GM21526 (cell line): ENCODE data around the gene IQGAP1.

Source experiments
- ATAC-seq: cut with Tn5 transposase; IDR thresholded peaks from one replicate; pipeline ENCODE4 v1.9.1; 2021; ENCODE audit warnings: moderate library complexity; ENCODE audit not compliant: unreplicated experiment, low FRiP score

Gene IQGAP1

DNA sequence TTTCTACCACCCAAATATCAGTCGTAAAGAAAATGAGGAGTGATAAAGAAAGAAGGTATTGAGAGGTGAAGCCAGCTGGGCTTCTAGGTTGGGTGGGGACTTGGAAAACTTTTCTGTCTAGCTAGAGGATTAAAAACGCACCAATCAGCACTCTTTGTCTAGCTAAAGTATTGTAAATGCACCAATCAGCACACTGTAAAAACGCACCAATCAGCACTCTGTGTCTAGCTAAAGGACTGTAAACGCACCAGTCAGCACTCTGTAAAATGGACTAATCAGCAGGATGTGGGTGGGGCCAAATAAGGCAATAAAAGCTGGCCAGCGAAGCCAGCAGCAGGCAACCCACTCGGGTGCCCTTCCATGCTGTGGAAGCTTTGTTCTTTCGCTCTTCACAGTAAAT lies 13.0 kb upstream of the IQGAP1 start:
- ATAC-seq, result no peak

DNA sequence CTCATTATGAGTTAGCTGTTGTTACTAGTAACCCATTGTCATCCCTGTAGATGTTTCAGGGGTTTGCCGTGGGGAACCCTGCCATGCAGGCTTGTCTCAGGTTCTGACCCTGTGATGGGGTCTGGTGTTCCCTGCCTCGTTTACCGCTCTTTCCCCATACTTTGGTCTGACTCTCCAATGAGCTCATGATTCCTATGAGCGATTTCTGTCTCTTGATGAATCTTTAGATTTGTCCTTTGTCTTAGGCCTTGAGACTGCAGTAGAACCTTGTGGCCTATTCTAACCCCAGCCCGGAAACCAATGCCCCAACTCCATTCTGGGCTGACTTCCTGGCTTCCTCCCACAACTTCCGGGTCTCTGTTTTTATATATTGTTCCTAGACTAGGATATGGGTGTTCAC lies 11.3 kb upstream of the IQGAP1 start:
- no peak for ATAC-seq

DNA sequence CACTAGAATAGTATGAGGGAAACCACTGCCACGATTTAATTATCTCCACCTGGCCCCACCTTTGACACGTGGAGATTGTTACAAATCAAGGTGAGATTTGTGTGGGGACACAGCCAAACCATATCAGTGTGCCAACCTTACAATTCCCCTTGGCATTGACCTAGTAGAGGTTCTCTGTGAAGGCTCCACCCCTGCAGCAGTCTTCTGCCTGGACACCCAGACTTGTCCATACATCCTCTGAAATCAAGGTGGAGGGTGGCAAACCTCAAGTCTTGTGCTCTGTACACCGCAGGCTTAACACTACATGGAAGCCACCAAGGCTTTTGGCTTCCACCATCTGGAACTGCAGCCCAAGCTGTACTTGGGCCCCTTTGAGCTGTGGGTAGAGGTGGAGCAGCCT lies 8.8 kb upstream of the IQGAP1 start:
- ATAC-seq, result no peak

DNA sequence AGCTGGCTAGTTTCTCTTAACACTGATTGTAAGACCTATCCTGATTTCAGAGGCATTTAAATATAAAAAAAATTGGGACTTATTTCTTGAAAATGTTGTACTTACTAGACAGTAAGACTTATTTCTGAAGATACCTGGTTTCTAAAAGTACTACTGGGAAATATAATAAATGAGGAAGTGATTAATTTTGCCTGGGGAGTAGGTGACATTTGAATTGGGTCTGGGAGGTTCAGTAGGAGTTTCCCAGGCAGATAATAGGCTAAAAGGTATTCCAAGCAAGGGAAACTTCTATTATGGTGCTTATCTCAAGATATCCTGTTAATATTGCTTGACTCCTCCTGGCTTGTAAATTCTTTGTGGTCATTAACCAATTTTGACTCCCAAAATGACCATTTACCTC lies 6.5 kb upstream of the IQGAP1 start:
- no peak for ATAC-seq

DNA sequence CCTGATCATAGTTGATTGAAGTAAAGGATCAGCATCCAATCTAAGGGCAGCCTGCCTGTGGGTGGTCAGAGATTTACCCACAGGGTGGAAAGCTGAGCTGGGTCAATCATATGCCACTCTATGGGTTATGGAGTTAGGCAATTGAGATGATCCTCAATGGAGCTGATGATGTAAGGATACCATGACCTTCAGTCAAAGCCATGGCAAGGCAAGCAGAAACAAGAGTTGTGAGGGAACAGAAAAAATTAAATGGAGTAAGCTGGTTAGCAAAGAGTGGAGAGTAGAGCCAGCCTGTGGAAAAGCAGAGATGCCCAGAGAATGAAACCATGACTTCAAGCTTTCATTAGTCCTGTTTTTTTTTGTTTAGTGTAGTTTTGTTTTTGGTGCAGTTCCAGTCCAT lies 5.7 kb upstream of the IQGAP1 start:
- no peak for ATAC-seq

DNA sequence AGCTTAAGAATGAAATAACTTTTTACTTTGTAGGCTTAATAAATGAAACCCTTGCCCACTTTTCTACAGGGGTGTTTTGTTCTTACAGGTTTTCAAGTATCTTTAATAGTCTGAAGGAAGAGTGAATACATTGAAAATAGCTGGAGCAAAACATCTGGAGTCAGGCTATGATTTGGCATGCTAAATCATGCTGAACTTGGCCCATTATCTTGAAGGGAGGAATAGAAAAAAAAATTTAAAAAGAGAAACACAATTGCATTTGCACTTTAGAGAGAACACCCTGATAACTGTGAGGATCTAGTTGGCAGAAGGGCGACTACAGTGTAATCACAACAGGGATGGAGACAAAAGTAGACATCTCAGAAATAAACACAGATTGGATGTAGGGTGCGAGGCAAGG lies 1.8 kb upstream of the IQGAP1 start:
- ATAC-seq, result no peak

DNA sequence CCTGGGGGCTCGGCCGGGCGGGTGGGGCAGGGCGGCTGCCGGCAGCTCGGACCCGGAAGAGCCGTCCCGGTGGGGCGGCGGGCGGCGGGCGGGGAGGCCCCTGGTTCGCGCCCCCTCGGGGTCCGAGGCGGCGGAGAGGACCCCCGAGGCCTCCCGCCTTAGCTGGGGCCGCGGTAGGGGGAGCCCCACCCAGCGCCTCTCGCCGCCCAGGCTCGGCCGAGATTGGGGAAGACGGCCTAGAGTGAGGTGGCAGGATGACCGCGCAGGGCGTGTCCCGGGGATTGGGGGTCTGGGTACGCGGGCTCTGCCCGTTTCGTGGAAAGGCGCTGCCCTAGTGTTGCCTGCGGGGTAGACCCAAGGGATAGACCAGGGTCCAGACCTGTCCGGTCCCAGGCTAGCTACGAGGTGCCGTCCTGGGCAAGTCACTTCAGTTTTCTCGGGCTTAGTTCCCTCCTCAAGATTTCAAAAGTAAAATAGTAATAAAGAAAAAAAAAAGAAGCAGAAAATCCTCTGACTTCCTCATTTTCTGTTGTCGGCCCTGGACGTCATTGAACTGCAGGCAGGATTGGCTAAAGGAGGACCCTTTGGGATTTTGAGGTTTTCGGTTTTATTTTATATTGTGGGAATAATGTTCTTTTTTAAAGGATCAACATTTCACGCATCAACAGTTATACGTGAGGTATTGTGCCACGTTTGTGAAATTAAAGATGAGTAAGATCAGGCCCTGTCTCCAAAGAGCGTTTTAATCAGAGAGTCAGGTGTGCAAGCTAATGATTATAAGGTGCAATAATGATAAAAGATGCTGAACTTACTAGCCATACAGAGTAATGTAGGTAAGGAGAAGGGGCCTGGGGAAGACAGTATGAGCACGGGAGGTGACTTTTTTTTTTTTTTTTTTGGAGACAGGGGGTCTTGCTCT lies 679 bp downstream of the IQGAP1 start:
- peak; percentile 50 for ATAC-seq

DNA sequence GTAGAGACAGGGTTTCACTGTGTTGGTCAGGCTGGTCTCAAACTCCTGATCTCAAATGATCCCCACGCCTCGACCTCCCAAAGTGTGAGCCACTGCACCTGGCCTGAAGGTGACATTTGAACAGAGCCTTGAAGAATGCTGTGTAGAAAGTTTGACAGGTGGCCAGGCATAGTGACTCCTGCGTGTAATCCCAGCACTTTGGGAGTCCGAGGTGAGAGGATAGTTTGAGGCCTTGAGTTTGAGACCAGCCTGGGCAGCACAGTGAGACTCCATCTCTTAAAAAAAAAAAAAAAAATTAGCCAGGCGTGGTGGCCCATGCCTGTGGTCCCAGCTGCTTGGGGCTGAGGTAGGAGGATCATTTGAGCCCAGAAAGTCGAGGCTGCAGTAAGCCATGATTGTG lies 1.5 kb downstream of the IQGAP1 start:
- ATAC-seq, result no peak

DNA sequence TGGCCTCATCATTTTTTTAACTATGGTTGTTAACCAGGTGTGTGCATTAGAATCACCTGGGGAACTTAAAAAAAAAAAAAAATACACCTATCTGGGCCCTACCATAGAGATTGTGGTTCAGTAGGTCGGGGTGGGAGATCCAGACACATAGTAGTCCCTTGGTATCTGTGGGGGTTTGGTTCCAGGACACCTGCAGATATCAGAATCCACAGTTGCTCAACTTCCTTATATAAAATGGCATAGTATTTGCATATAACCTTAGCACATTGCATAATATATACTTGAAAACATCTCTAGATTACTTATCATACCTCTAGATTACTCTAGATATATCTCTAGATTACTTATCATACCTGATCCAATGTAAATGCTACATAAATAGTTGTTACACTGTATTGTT lies 5.0 kb downstream of the IQGAP1 start:
- no peak for ATAC-seq

DNA sequence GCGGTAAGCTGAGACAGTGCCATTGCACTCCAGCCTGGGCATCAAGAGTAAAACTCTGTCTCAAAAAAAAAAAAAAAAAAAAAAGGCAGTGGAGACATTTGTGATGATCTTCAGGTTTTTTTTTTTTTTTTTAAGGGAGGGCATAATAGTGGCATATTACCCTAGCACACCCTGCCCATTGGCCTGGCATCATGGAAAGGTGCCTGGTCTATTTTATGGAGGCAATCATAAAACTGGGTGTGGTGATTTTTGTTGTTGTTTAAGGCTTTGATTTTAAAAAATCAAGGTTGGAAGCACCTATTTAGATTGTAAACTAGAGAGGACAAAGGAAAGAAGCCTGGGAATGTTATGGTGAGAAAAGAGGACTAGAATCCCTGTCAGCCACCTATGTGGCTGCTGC lies 6.0 kb downstream of the IQGAP1 start:
- ATAC-seq, result no peak

DNA sequence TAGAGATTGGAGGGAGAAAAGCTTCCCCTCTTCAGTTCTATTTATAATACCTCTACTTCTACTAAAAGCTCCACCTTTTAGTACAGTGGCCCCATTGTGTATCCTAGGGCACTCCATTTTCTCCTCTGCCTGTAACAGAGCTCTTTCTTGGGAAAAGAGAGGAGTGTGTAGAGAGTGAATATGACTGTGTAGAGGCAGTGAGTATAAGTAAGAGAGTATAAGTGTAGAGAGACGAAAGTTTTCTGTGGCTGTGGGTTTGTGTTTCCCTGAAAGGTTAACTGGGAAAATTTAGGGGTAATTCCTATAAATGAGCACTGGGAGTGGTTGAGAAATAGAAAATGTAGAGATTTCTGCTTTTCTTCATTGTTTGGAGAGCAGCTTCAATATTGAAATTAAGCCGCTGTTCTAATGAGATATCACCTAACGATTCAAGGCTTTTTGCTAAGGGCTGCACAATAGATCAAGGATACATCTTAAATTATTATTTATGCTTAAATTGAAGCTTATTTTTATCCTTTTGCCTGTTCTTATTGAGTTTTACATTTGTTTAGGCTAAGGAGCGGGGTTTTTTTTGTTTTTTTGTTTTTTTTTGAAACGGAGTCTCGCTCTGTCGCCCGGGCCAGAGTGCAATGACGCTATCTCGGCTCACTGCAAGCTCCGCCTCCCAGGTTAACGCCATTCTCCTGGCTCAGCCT lies 6.9 kb downstream of the IQGAP1 start:
- no peak for ATAC-seq

DNA sequence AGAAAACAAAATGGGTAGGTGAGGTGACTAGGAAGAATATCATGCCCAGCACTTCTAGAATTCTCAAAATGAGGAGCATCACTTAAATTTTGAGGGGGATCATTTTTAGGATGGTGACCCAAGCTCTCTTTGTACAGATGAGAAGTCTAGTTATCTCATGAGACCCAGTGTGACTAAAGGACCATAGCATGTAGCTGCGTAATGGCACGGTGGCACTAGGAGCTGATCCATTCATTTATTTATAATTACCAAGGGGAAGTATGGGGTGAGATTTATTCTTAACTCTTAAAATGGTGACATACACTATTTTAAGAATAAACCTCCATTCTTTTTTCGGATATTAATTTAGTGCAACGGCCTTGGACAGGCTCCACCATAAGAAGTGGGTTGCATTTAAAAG lies 8.3 kb downstream of the IQGAP1 start:
- ATAC-seq, result no peak

DNA sequence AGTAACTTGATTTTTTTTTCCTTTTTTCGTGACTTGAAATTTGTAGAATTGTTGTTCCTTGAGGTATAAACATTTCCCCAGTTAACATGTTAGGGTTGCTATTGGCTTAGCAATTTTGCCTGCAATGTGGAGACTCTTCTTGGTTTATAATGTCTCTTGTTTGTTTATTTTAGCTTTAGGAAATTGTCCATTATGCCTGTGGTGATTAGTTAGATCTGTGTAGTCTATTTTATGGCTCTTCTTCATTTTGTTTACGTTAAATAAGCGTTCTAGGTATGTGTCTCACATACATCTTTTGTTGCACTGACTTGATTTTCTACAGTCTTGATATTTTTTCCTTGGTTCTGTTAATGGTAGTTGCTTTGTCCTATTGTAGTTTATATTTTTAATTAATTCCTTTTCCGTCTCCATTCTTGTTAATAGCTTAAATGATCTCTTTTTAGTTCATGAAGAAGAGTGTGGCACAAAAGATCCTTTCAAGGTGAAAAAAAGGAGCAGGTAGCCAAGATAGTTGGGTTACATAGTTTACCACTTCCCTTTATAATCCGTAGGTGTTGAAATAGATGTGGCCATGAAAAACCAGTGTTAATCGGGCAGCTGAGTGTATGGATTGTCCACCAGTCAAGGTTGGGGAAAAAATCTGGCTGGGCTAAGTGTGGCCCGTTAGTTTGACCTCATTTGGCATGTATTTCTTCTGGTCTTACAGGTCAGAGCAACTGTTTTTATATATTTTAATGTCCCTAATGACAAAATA lies 12.1 kb downstream of the IQGAP1 start:
- ATAC-seq, result no peak

DNA sequence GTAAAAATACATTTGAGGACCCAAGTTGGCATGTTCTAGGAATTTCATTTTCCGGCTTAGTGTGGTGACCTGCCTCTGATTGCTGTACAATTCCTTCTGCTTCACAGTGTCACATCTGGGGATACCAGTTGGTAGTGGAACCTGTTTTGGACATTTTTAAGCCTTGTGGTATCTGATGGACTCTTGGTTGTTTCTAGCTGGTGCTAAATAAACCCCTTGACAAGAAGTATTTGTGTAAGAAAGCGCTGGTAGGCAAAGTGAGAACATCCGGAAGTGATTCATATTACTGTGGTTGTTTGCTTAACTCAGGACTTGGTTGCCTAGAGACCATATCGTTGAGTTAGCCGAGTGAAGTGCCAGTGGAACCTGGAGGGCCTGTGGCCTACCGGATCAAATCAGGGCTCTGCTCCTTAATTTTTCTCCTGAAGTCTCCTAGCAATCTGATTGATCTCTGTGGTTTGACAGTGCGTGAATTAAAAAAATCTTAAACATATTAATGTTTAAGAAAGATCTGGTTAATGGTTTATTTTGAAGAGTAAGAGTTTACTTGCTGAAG lies 12.8 kb downstream of the IQGAP1 start:
- ATAC-seq, result peak; percentile 98

DNA sequence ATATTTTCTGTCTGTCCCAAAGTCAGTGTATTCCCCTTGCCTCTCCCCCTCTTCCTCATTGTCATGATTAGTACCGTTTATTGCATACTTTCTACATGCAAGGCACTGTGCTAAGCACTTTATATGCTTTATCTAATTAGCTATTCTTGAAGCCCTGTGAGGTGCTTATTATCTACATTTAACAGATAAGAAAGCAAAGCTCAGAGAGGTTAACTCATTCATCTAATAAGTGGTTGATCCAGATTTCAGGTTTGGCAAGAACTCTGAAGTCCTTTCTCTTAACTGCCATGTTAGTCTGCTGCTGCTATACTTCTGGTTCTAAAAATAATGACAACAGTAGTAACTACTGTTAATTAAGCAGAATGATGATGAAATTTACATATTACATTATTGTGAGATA lies 13.5 kb downstream of the IQGAP1 start:
- no peak for ATAC-seq

DNA sequence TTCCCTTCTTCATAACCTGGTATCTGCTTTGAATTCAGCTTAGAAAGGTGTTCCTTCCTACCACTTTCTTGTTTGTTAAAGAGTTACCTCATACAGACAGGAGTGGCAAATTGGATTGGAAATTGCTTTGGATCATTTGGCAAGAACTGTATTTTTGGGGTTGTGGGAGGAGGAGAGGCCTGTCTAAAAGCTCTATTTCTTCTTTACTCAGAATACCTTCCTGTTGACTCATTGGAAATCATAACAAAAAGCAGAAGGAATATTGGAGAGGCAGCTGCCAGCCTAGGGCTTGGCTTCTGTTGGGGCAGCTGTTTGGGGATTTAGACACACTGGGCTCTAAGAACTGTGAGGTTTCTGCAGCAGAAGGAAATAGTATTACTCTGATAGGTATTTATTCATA lies 14.2 kb downstream of the IQGAP1 start:
- ATAC-seq, result no peak

DNA sequence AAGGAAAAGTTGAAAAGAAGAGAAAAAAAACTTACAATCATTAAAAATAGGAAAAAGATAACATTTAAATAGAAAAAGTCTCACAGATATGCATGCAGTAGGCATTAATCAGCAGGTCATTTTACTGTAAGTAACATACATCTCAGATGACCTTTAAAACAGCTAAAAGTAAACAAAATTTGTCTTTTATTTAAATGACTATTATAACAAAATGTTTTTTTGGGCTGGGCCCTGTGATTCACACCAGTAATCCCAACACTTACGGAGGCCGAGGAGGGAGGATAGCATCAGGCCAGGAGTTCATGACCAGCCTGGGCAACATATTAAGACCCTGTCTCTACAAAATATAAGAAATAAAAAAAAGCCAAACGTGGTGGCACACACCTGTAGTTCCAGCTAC lies 14.7 kb downstream of the IQGAP1 start:
- ATAC-seq, result no peak

DNA sequence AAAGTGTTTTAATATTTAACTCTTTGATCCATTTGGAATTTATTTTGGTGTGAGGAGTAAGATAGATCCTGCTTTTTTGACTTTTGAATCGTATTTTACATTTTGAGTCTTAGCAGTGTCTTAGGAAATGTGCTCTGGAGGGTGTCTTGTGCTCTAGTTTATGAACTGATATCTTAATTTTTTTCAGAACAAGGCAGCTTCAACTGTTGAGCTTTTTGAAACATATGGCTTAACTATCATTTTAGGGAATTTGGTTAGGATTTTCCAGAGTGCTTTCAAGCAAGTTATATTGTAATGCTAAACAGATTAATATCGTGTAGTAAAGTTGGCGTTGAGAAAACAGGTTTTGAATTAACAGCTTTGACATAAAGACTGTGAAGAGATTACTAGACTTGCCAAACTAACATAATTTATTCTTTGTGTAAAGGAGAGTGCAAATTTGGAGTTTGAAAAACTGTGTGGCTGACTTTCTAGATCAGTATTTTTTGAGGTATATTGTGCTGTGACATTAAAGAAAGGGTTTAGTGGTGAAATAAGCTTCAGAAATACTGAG lies 17.1 kb downstream of the IQGAP1 start:
- no peak for ATAC-seq

DNA sequence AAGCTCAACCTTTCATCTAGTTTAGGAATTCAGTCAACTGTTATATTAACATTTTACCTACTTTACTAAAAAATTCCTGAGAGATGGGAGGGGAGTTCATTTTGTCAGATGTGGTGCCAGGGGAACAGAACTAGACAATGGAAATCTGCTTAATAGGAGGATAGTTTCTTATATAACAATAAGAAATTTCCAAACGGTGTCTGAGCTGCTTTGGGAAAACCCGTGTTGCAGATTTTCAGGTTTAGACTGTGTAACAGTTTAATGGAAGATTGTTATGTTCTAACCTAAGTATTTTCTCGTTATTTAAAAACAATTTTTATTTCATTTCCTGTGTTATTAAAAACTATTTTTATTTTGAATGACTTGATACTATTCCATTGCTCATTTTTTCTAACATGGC lies 19.3 kb downstream of the IQGAP1 start:
- no peak for ATAC-seq

DNA sequence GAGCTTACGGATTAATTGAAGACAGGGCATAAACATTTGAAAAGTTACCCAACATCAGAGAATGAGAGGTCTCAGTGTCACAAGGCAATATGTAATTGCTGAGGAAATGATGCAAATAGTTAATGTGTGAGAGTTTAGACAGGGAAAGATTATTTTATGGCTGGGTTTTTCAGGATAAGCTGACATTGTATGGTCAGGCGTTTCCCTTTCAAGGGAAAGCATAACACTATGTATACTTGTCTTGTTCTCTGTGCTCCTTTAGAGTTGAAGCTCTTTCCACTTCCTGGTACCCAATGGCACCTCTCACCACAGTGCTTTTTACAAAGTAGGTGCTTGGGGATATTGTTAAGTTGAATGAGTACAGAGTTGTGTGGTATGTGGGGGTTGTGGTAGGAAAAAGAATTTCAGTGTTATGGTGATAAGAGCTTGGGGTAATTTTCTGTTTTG lies 19.9 kb downstream of the IQGAP1 start:
- no peak for ATAC-seq

DNA sequence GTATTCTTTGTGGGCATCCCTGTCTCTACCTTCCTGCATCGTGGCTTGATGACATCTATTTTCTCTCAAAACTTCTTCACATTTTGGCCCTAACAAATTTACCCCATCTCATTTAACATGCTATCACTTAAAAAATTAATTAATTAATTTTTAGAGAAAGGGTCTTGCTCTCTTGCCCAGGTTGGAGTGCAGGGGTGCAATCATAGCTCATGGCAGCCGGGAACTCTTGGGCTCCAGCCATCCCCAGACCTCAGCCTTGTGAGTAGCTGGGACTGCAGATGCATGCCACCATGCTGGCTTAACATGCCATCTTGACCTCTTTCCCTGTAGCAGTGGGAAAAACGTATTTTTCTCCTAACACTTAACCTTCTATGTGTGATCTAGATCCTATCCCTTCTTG lies 20.6 kb downstream of the IQGAP1 start:
- ATAC-seq, result no peak
